Colonic mucosa (tissue), 4 donors: ENCODE measurements around the gene FER1L5. TPM values are rescaled to one million over a fixed set of nuclear protein-coding genes. Genes with fewer than 3 reads are reported as not detected.
"Not testable (repeated sequence)": the region's sequence is repeated elsewhere in the genome, so short reads cannot be mapped to it uniquely, and the experiment has no call there.

Source experiments
- DNase-seq: peaks from one replicate; pipeline ENCODE4 v3.0.0-alpha.2; 2020
- H3K27ac ChIP-seq: fragments of 200-600 bp; one replicate; pipeline ENCODE4 v1.8.0; 2021
- H3K27me3 ChIP-seq: fragments of 200-600 bp; one replicate; pipeline ENCODE4 v1.8.0; 2021
- H3K36me3 ChIP-seq: fragments of 200-600 bp; one replicate; pipeline ENCODE4 v1.8.0; 2021
- H3K4me1 ChIP-seq: fragments of 200-600 bp; one replicate; pipeline ENCODE4 v1.8.0; 2021; ENCODE audit warnings: mild to moderate bottlenecking
- H3K4me3 ChIP-seq: fragments of 200-600 bp; one replicate; pipeline ENCODE4 v1.8.0; 2021
- H3K9ac ChIP-seq, 2 donors: one replicate each; pipeline ENCODE4 v1.7.0; 2013; ENCODE audit warnings: control low read depth in 2 of 2, low read depth in 2 of 2, low read length in 2 of 2
- H3K9me3 ChIP-seq: fragments of 200-600 bp; one replicate; pipeline ENCODE4 v1.8.0; 2021
- intact Hi-C: fragments of 100-400 bp; cut with DNase I; formaldehyde crosslinking; loops from one replicate; pipeline ENCODE4 v1.14.1; 2022
- total RNA-seq, 2 donors: library from RNA; stranded (reverse); fragmentation: NEBNext Ultra II Directional in 1 of 2; extraction: Animal tissue kit (Norgen Biotek cat#: 25700) in 1 of 2; gene quantifications; one replicate each; pipeline ENCODE4 v1.2.1, GENCODE V29; 2021
- TF ChIP-seq, protein P1 (sequence below): fragments of 200-600 bp; IDR thresholded peaks from one replicate; pipeline ENCODE4 v1.8.0; 2022; ENCODE audit warnings: antibody characterized with exemption, mild to moderate bottlenecking
- donor health status: healthy.
- donor health status: DM: no; HTN: no; CAD: no.
- donor health status: DM: no; HTN: no; CAD: no.

Gene FER1L5
- total RNA-seq, 2 donors from 2014 or later, result not detected

DNA sequence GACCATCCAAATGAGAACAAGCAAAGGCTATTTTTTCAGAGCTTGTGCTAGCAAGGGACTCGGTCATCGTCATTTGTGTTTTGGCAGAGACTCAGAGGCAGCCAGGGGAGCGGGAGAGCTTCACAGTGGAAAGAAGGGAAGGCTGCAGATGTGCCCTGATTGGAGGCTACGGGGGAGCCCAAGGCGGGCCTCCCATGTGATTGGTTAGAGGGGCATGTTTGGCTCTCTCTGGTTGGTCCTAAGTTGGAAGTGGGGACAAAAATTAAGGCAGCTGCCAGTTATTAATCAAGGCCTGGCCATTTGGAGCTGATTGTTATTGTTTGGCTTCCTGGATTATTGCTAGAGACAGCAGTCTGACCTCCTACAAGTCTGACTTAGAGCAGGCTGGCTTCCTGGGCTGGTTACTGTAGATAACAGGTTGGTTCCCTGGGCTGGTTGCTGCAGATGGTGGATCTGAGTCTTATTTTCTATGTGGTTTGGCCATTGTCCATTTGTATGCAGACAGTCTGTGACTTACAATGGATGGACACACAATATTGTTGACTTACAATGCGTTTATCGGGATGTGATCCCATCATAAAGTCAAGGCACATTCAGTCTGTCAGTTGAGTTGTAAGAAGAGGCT lies 5.9 kb downstream of the FER1L5 start:
- TF ChIP-seq, protein P1, sequence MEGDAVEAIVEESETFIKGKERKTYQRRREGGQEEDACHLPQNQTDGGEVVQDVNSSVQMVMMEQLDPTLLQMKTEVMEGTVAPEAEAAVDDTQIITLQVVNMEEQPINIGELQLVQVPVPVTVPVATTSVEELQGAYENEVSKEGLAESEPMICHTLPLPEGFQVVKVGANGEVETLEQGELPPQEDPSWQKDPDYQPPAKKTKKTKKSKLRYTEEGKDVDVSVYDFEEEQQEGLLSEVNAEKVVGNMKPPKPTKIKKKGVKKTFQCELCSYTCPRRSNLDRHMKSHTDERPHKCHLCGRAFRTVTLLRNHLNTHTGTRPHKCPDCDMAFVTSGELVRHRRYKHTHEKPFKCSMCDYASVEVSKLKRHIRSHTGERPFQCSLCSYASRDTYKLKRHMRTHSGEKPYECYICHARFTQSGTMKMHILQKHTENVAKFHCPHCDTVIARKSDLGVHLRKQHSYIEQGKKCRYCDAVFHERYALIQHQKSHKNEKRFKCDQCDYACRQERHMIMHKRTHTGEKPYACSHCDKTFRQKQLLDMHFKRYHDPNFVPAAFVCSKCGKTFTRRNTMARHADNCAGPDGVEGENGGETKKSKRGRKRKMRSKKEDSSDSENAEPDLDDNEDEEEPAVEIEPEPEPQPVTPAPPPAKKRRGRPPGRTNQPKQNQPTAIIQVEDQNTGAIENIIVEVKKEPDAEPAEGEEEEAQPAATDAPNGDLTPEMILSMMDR, result no peak

GRCh38 chr2:96649342-96649741 lies 6.8 kb downstream of the FER1L5 start:
- Histone ChIP-seq H3K27ac (no peak overlapping the region), H3K4me3 (no peak overlapping the region), H3K27me3 (no peaks in the 10 kb centered on the region), H3K9me3 (no peaks in the 10 kb centered on the region), H3K9ac (no peak overlapping the region), H3K36me3 (no peaks in the 10 kb centered on the region), H3K4me1 (no peaks in the 10 kb centered on the region)
- TF ChIP-seq, protein P1, result no peak
- DNase-seq, result no peak
- intact Hi-C loops, result loop anchor here (10.0 kb wide), 1 partner anchor 105 kb away; no protein-coding TSS in a partner anchor

More for the DNA sequence above, 5.9 kb downstream of the FER1L5 start:
- Histone ChIP-seq H3K9ac (no peak overlapping the region), H3K27me3 (no peaks in the 10 kb centered on the region), H3K9me3 (no peaks in the 10 kb centered on the region), H3K4me1 (no peaks in the 10 kb centered on the region), H3K36me3 (no peaks in the 10 kb centered on the region), H3K27ac (no peak overlapping the region), H3K4me3 (no peak overlapping the region)
- intact Hi-C loops, result loop anchor here (10.0 kb wide), 1 partner anchor 106 kb away; no protein-coding TSS in a partner anchor
- no peak for DNase-seq

DNA sequence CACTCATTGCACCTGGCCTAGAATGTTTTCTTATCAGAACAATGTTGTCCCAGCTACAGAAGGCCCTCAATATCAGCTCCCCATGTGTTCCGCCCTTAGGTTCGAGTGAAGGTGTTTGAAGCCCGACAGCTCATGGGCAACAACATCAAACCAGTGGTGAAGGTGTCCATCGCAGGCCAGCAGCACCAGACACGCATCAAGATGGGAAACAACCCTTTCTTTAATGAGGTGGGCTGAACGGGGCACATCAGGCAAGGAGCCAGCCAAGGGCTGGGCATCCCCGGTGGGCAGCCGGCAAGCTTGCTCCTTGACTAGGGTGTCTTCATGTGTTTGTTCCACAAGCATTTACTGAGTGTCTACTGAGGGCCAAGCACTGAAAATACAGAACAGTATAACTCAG lies 9.2 kb downstream of the FER1L5 start:
- Histone ChIP-seq H3K27ac (no peak overlapping the region), H3K36me3 (no peaks in the 10 kb centered on the region), H3K4me1 (no peaks in the 10 kb centered on the region), H3K9me3 (no peaks in the 10 kb centered on the region), H3K27me3 (no peaks in the 10 kb centered on the region), H3K4me3 (no peak overlapping the region), H3K9ac (no peak overlapping the region)
- TF ChIP-seq, protein P1, result no peak
- DNase-seq, result no peak
- intact Hi-C loops, result no loop called here

GRCh38 chr2:96654791-96655190 lies 12.2 kb downstream of the FER1L5 start:
- DNase-seq, H3K27me3 ChIP-seq, H3K9ac ChIP-seq, H3K4me1 ChIP-seq, H3K9me3 ChIP-seq, H3K27ac ChIP-seq, H3K4me3 ChIP-seq, H3K36me3 ChIP-seq, intact Hi-C loops: not testable (repeated sequence)

DNA sequence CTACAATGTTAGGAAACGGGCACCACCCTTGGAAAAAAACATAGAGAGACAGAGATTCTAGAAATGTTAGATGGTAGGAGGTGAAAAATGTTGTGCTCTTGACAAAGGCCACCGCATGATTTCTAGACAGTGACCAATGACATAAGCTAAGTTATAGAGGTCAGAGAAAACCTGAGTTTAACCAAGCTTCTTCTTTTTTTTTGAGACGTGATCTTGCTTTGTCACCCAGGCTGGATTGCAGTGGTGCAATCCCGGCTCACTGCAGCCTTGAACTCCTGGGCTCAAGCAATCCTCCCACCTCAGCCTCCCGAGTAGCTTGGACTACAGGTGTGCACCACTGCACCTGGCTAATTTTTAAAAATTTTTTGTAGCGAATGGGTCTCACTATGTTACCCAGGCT lies 13.0 kb downstream of the FER1L5 start:
- Histone ChIP-seq H3K4me1 (no peaks in the 10 kb centered on the region), H3K9ac (no peak overlapping the region), H3K9me3 (no peaks in the 10 kb centered on the region), H3K4me3 (no peak overlapping the region), H3K27ac (no peak overlapping the region), H3K36me3 (no peaks in the 10 kb centered on the region), H3K27me3 (no peaks in the 10 kb centered on the region)
- no peak for DNase-seq
- intact Hi-C loops, result no loop called here
- TF ChIP-seq, protein P1, result no peak

- intact Hi-C loops, result no loop called here
- Histone ChIP-seq H3K9me3 (no peaks in the 10 kb centered on the region), H3K4me3 (no peak overlapping the region), H3K27me3 (no peaks in the 10 kb centered on the region), H3K4me1 (no peaks in the 10 kb centered on the region), H3K27ac (no peak overlapping the region), H3K9ac (no peak overlapping the region), H3K36me3 (no peaks in the 10 kb centered on the region)
- TF ChIP-seq, protein P1, result no peak
- DNase-seq, result no peak
Observed at GRCh38 chr2:96656540-96656939, 14.0 kb downstream of the FER1L5 start.
